Ascending aorta (tissue), 2 donors: ENCODE data around the gene ALAS1. TPM values are rescaled to one million over a fixed set of nuclear protein-coding genes. Genes with fewer than 3 reads are reported as not detected.

Experiments
- DNase-seq, 2 donors: peaks; one replicate each; pipeline ENCODE4 v3.0.0-alpha.2; 2019; ENCODE audit warnings: low spot score in 2 of 2
- H3K27ac ChIP-seq, 2 donors: fragments of 200-600 bp; sonication (generic); one replicate each; pipeline ENCODE4 v1.5.1; 2016 to 2017; ENCODE audit warnings: mild to moderate bottlenecking in 1 of 2
- H3K27me3 ChIP-seq: fragments of 200-600 bp; sonication (generic); one replicate; pipeline ENCODE4 v1.5.1; 2017
- H3K36me3 ChIP-seq, 2 donors: fragments of 200-600 bp; sonication (generic); one replicate each; pipeline ENCODE4 v1.5.1; 2016
- H3K4me1 ChIP-seq, 2 donors: fragments of 200-600 bp; sonication (generic); one replicate each; pipeline ENCODE4 v1.5.1; 2016 to 2017; ENCODE audit warnings: mild to moderate bottlenecking in 1 of 2
- H3K4me3 ChIP-seq, 2 donors: fragments of 200-600 bp; sonication (generic); one replicate each; pipeline ENCODE4 v1.5.1; 2016 to 2017; ENCODE audit warnings: mild to moderate bottlenecking in 1 of 2
- H3K9me3 ChIP-seq, 2 donors: fragments of 200-600 bp; sonication (generic); one replicate each; pipeline ENCODE4 v1.5.1; 2016
- intact Hi-C: fragments of 100-400 bp; cut with DNase I; formaldehyde crosslinking; loops from one replicate; pipeline ENCODE4 v1.15.1; 2023
- total RNA-seq: library from RNA; depleted of rRNA; stranded (reverse); fragments of >200 nt; gene quantifications from one replicate; pipeline ENCODE4 v1.1.0, GENCODE V29; 2016
- TF ChIP-seq, protein P1 (sequence below), 3 experiments: fragments of 200-600 bp in 2 of 3; fragments of 450-650 bp in 1 of 3; sonication (generic) in 2 of 3; IDR thresholded peaks; one replicate each; pipeline ENCODE4 v1.5.1; 2016 to 2019; ENCODE audit warnings: antibody characterized with exemption in 3 of 3, mild to moderate bottlenecking in 1 of 3, moderate library complexity in 1 of 3

ALAS1 gene
- total RNA-seq, 1 donor from 2014 or later: 58.3 TPM

DNA sequence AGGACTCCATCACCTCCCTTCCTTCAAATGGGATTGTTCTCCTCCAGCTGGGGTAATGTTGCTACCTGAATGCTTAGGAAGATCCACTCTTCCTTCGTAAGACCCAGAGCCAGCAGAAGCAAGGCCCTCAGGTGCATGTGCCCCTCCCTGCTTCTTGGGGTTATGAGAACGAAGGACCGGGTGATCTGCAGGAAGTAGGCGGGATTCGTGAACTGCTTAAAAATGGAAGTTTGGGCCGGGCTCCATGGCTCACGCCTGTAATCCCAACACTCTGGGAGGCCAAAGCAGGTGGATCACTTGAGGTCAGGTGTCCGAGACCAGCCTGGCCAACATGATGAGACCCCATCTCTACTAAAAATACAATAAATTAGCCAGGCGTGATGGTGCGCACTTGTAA is 19.4 kb downstream of the ALAS1 start:
- H3K4me3 ChIP-seq: no peak overlapping the region
- peak overlapping the region in 1 of 2 donors; percentile 43 for H3K27ac ChIP-seq
- H3K36me3 ChIP-seq: peaks cover 30 to 34% of the 10 kb centered on the region in 2 donors
- TF ChIP-seq, protein P1, sequence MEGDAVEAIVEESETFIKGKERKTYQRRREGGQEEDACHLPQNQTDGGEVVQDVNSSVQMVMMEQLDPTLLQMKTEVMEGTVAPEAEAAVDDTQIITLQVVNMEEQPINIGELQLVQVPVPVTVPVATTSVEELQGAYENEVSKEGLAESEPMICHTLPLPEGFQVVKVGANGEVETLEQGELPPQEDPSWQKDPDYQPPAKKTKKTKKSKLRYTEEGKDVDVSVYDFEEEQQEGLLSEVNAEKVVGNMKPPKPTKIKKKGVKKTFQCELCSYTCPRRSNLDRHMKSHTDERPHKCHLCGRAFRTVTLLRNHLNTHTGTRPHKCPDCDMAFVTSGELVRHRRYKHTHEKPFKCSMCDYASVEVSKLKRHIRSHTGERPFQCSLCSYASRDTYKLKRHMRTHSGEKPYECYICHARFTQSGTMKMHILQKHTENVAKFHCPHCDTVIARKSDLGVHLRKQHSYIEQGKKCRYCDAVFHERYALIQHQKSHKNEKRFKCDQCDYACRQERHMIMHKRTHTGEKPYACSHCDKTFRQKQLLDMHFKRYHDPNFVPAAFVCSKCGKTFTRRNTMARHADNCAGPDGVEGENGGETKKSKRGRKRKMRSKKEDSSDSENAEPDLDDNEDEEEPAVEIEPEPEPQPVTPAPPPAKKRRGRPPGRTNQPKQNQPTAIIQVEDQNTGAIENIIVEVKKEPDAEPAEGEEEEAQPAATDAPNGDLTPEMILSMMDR (IDR thresholded peaks at IDR 0.05): no peak
- DNase-seq: no peak
- H3K4me1 ChIP-seq: peaks cover 0 to 16% of the 10 kb centered on the region in 2 donors
- H3K27me3 ChIP-seq: no peaks in the 10 kb centered on the region
- intact Hi-C loops: no loop called here
- H3K9me3 ChIP-seq: no peaks in the 10 kb centered on the region

DNA sequence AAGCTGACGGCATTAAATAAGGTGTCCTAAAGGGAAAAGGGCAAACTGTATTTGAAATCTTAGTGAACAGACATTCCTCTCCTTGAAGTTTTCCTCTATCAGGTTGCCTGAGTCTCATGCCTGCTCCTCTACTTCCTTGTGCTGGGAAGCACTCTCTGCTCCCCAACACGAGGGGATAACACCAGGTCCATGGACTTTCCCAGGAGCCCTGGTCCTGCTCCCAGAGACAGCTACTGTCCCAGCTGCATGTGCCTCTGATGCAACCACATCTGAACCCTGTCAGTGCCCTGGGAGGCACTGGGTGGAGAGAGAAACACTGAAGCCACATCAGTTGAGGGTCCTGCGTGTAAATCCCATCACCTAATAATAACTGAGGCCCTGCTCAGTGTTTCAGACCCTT is 20.1 kb downstream of the ALAS1 start:
- H3K9me3 ChIP-seq: no peaks in the 10 kb centered on the region
- TF ChIP-seq, protein P1 (IDR thresholded peaks at IDR 0.05): no peak
- H3K27me3 ChIP-seq: no peaks in the 10 kb centered on the region
- H3K4me3 ChIP-seq: no peak overlapping the region
- peaks cover 24 to 28% of the 10 kb centered on the region in 2 donors for H3K36me3 ChIP-seq
- peak overlapping the region in 1 of 2 donors; percentile 43 for H3K27ac ChIP-seq
- intact Hi-C loops: no loop called here
- no peak for DNase-seq
- peaks cover 0 to 16% of the 10 kb centered on the region in 2 donors for H3K4me1 ChIP-seq

DNA sequence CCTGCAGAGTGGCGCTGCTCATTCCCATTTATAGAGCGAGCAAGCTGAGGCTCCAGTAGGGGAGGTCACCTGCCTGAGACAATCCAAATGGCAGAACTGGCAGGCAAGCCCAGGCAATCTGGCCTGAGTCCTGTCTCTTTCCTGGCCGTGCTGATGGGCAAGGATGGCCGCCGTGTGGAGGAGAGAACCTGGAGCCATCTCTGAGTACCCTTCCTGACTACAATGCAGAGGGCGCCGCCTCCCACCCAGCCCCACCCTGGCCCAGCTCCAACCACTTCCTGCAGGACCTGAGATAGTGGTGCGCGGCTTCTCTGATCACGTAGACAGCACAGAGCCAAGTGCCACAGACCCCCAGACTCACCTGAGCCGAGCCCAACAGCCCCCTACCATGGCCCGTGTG is 20.5 kb downstream of the ALAS1 start:
- peaks cover 20 to 24% of the 10 kb centered on the region in 2 donors for H3K36me3 ChIP-seq
- H3K4me1 ChIP-seq: peaks cover 0 to 16% of the 10 kb centered on the region in 2 donors

DNA sequence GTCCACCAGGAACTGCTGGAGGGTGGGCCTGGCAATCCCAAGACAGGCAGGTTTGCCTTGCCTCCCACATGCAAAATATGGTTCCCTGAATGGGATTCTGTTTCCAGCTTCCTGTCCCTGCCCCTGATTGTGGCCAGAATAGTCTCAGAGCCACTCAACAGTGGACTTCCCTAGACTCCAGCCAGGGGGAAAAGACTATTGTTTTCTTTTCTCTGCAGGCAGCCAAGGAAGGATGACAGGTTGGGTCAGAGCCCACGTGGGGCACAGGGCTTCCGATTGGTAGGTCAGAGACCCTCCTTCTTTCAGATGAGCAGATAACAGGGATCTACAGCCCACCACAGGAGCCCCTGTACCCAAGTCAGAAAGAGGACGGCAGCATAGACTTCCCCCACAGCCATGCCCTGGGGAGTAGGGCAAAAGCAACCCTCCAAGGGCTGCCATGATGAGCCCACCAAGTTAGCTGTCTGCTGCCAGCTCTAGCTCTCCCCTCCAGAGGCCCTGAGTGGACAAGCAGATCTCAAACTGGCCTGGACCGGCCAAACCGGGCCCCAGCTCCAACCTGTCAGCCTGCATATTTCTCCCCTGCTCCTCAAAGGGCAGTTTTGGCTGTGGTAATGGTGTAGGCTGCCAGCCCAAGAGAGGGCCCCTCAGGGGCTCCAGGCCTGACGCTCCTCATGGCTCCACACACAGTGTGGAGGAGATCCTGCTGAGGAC is 21.1 kb downstream of the ALAS1 start:
- peaks cover 0 to 16% of the 10 kb centered on the region in 2 donors for H3K4me1 ChIP-seq
- H3K36me3 ChIP-seq: peaks cover 15 to 18% of the 10 kb centered on the region in 2 donors
- TF ChIP-seq, protein P1 (IDR thresholded peaks at IDR 0.05): no peak
- H3K4me3 ChIP-seq: no peak overlapping the region
- DNase-seq: no peak
- H3K9me3 ChIP-seq: no peaks in the 10 kb centered on the region
- H3K27ac ChIP-seq: peak overlapping the region; percentile 14 to 46
- H3K27me3 ChIP-seq: no peaks in the 10 kb centered on the region
- intact Hi-C loops: no loop called here

More for the DNA sequence above, 20.5 kb downstream of the ALAS1 start:
- no peak for DNase-seq
- H3K27me3 ChIP-seq: no peaks in the 10 kb centered on the region
- intact Hi-C loops: no loop called here
- H3K27ac ChIP-seq: peak overlapping the region; percentile 14 to 46
- H3K4me3 ChIP-seq: no peak overlapping the region
- no peaks in the 10 kb centered on the region for H3K9me3 ChIP-seq
- TF ChIP-seq, protein P1 (IDR thresholded peaks at IDR 0.05): no peak

DNA sequence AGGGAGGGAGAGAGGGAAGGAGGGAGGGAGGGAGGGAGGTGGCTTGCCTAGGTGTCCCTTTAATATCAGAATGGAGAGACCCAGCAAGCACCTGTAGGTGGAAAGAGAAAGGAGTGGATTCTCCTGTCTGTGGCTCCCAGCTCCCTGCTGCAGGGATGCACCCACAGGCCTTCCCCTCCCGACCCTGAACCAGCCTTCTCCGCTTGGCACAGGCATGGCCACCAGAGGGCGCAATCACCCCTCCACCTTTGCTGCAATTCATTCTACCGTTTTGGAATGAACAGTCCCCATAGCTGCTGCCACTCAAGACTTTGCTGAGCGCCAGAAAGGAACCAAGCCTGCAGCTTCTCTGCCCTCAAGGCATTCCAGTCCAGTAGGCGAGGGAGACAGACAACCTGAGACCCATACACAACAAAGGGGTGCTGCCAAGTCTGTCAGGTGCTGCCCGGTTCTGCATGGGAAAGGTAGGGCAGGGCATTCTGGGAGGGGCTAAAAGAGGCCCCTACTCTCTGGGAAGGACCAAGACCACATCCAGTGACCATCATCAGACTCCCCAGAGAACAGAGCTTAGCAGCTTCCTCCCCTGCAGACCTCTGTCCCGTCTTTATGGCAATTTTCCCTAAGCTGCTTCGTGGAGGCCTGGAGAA is 22.5 kb downstream of the ALAS1 start:
- Histone ChIP-seq H3K27me3 (no peaks in the 10 kb centered on the region), H3K9me3 (no peaks in the 10 kb centered on the region), H3K27ac (no peak overlapping the region), H3K36me3 (peaks cover under 1 to 4% of the 10 kb centered on the region in 2 donors), H3K4me3 (no peak overlapping the region), H3K4me1 (peaks cover 0 to 16% of the 10 kb centered on the region in 2 donors)
- DNase-seq: peak in 1 of 2 donors; percentile 88
- TF ChIP-seq, protein P1 (IDR thresholded peaks at IDR 0.05): peak; percentile 80 to 94 (median 92)
- intact Hi-C loops: loop anchor here (1.0 kb wide), 1 partner anchor 119 kb away; no protein-coding TSS in a partner anchor
